A673 (cell line): Measurements from ENCODE around the gene PLCG1. TPM values are rescaled to one million over a fixed set of nuclear protein-coding genes. Genes with fewer than 3 reads are reported as not detected.

ENCODE experiments used
- BruUV-seq: library from RNA; stranded (reverse); fragments of 400-500 nt; replicated peaks from 2 replicates; lab custom pipeline; 2021; lab: Mats Ljungman, UMichigan
- CTCF ChIA-PET: fragments of 300-600 bp; sonication (Branson Sonifier 250); formaldehyde crosslinking; loops from one replicate; lab custom pipeline; 2022; ENCODE audit warnings: antibody characterized with exemption; lab: Charles Lee
- POLR2A ChIA-PET: fragments of 300-600 bp; sonication (Branson Sonifier 250); formaldehyde crosslinking; loops from one replicate; lab custom pipeline; 2022; ENCODE audit warnings: antibody characterized with exemption; ENCODE audit not compliant: low non-redundant PET; lab: Charles Lee
- DNase-seq: peaks from one replicate; pipeline ENCODE4 v3.0.0-alpha.2; 2015; ENCODE audit warnings: low spot score
- H3K27ac ChIP-seq: fragments of 200-600 bp; sonication (generic); 2 replicates; pipeline ENCODE4 v1.5.1; 2016; ENCODE audit warnings: mixed run types, low read depth, mild to moderate bottlenecking, mixed read lengths, antibody characterized with exemption, low read length; ENCODE audit not compliant: poor library complexity, severe bottlenecking
- H3K27me3 ChIP-seq: fragments of 200-600 bp; sonication (generic); replicated peaks from 2 replicates; pipeline ENCODE4 v1.6.1; 2017; ENCODE audit warnings: mixed run types, low read depth, mild to moderate bottlenecking, mixed read lengths, antibody characterized with exemption, low read length; ENCODE audit not compliant: insufficient read depth, poor library complexity
- H3K36me3 ChIP-seq: fragments of 200-600 bp; sonication (generic); 2 replicates; pipeline ENCODE4 v1.6.1; 2016; ENCODE audit warnings: mixed run types, mild to moderate bottlenecking, mixed read lengths, antibody characterized with exemption, low read length; ENCODE audit not compliant: insufficient read depth, poor library complexity, severe bottlenecking
- H3K4me1 ChIP-seq: fragments of 200-600 bp; sonication (generic); 2 replicates; pipeline ENCODE4 v1.6.1; 2017; ENCODE audit warnings: mixed run types, mild to moderate bottlenecking, mixed read lengths, antibody characterized with exemption, low read length; ENCODE audit not compliant: insufficient read depth, poor library complexity, severe bottlenecking
- H3K4me3 ChIP-seq: fragments of 200-600 bp; sonication (generic); 2 replicates; pipeline ENCODE4 v1.5.1; 2016; ENCODE audit warnings: low read depth, mixed run types, mild to moderate bottlenecking, mixed read lengths, low read length; ENCODE audit not compliant: poor library complexity, severe bottlenecking
- H3K9me3 ChIP-seq: fragments of 200-600 bp; sonication (generic); 2 replicates; pipeline ENCODE4 v1.6.1; 2016; ENCODE audit warnings: mixed run types, low read depth, mild to moderate bottlenecking, mixed read lengths, antibody characterized with exemption, low read length; ENCODE audit not compliant: poor library complexity, severe bottlenecking
- EZH2 ChIP-seq: fragments of 200-600 bp; sonication (generic); IDR thresholded peaks from 2 replicates; pipeline ENCODE4 v1.6.1; 2017; ENCODE audit warnings: borderline replicate concordance, low read depth, mild to moderate bottlenecking, mixed read lengths, antibody characterized with exemption, low read length; ENCODE audit not compliant: poor library complexity, severe bottlenecking
- intact Hi-C: fragments of 100-400 bp; cut with micrococcal nuclease; formaldehyde crosslinking; loops from one replicate; pipeline ENCODE4 v1.10.0; 2022; ENCODE audit not compliant: unreplicated experiment
- total RNA-seq: library from RNA; stranded (reverse); gene quantifications from 2 replicates; pipeline ENCODE4 v1.2.3, GENCODE V29; 2021
- TF ChIP-seq, protein P1 (sequence below): fragments of 300-800, 200-600 bp; sonication (generic); conservative IDR thresholded peaks from 2 replicates; pipeline ENCODE4 v1.5.1; 2017; ENCODE audit warnings: low read depth, mild to moderate bottlenecking, antibody characterized with exemption, low read length, moderate library complexity, mixed read lengths

PLCG1 gene
- total RNA-seq, 1 experiment from 2014 or later: 146 TPM

DNA sequence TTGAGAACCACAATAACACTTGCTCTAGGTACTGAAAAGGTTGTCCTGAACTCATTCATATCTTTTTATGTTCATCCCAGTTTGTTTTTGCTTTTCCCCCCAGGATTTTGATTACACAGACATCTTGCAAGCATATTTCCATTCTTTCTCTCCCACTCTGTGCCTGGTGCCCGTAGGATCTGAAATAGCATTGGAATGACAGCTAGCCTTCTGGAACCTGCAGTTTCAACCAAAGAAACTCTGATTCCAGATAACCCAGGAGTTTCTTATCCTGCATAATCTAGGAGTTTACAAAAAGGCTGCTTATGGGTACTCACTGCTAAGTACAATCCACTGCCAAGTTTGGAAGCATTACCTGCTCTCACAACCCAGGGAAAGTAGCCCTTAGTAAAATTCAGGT, 28.8 kb upstream of the PLCG1 start:
- Histone ChIP-seq H3K4me3 (no peak overlapping the region), H3K27me3 (no peaks in the 10 kb centered on the region), H3K4me1 (no peaks in the 10 kb centered on the region), H3K9me3 (no peaks in the 10 kb centered on the region), H3K36me3 (peaks cover 55% of the 10 kb centered on the region), H3K27ac (no peak overlapping the region)
- POLR2A ChIA-PET: no interaction called here
- DNase-seq: no peak
- BruUV-seq: no TSS peak
- intact Hi-C loops: no loop called here
- TF ChIP-seq, protein P1, sequence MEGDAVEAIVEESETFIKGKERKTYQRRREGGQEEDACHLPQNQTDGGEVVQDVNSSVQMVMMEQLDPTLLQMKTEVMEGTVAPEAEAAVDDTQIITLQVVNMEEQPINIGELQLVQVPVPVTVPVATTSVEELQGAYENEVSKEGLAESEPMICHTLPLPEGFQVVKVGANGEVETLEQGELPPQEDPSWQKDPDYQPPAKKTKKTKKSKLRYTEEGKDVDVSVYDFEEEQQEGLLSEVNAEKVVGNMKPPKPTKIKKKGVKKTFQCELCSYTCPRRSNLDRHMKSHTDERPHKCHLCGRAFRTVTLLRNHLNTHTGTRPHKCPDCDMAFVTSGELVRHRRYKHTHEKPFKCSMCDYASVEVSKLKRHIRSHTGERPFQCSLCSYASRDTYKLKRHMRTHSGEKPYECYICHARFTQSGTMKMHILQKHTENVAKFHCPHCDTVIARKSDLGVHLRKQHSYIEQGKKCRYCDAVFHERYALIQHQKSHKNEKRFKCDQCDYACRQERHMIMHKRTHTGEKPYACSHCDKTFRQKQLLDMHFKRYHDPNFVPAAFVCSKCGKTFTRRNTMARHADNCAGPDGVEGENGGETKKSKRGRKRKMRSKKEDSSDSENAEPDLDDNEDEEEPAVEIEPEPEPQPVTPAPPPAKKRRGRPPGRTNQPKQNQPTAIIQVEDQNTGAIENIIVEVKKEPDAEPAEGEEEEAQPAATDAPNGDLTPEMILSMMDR: no peak
- CTCF ChIA-PET: no interaction called here

DNA sequence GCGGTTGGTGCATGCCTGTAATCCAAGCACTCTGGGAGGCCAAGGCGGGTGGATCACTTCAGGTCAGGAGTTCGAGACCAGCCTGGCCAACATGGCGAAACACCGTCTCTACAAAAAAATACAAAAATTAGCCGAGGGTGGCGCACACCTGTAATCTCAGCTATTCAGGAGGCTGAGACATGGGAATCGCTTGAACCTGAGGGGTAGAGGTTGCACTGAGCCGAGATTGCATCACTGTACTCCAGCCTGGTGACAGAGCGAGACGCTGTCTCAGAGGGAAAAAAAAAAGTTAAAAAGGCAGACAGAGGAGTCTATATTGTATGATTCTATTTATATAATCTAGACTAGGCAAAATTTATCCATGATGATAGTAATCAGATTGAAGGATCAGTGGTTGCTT, 27.3 kb upstream of the PLCG1 start:
- H3K9me3 ChIP-seq: no peaks in the 10 kb centered on the region
- TF ChIP-seq, protein P1: no peak
- no peak for TF ChIP-seq EZH2
- intact Hi-C loops: no loop called here
- no peaks in the 10 kb centered on the region for H3K27me3 ChIP-seq
- BruUV-seq: no TSS peak
- peaks cover 56% of the 10 kb centered on the region for H3K36me3 ChIP-seq
- DNase-seq: no peak
- H3K27ac ChIP-seq: no peak overlapping the region
- H3K4me3 ChIP-seq: no peak overlapping the region
- H3K4me1 ChIP-seq: no peaks in the 10 kb centered on the region
- ChIA-PET CTCF (no interaction called here), POLR2A (no interaction called here)

DNA sequence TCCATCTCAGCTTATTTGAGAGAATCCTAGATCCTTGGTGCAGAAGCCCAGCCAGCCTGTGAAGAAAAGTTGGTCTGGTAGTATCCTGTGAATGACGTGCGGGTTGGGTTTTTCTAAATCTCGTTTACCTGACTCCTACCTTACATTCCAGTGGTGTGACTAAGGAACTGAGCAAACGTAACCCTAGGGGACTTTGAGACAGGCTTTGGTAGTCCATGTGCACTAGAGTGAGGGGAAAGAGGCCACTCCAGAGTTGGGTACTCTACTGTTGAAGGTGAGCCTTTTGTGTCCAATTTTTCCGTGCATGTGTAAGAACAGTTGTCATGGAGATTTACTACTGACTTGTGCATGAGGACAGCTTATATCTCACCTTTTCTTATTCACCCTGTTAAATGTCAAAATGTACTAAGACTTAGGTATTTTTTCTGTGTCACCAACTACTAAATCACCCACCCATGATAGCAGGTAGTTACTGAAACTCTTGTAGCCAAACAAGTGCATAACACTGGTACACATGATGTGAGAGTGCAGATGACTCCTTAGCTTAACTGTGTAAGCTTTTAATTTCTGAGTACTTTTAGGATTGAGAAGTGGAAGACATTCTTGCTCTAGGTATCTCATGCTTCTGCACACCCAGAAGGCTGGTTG, 26.3 kb upstream of the PLCG1 start:
- POLR2A ChIA-PET: interaction anchor here (0.6 kb wide), 1 partner anchor 202 kb away, joined by 5 read pairs; no protein-coding TSS in a partner anchor
- no peak overlapping the region for H3K4me3 ChIP-seq
- no peaks in the 10 kb centered on the region for H3K4me1 ChIP-seq
- H3K9me3 ChIP-seq: no peaks in the 10 kb centered on the region
- no peak for DNase-seq
- TF ChIP-seq, protein P1: no peak
- intact Hi-C loops: no loop called here
- CTCF ChIA-PET: interaction anchor here (1.1 kb wide), 1 partner anchor 263 kb away, joined by 3 read pairs; no protein-coding TSS in a partner anchor
- peaks cover 63% of the 10 kb centered on the region for H3K36me3 ChIP-seq
- H3K27ac ChIP-seq: no peak overlapping the region
- no peaks in the 10 kb centered on the region for H3K27me3 ChIP-seq
- no TSS peak for BruUV-seq
